H1 (cell line): ENCODE results near the gene RRH. TPM values are rescaled to one million over a fixed set of nuclear protein-coding genes. Genes with fewer than 3 reads are reported as not detected.

ENCODE experiments used
- ATF3 ChIP-seq: IDR thresholded peaks from 2 replicates; pipeline ENCODE4 v1.6.1; 2011; ENCODE audit warnings: low read depth, mild to moderate bottlenecking, low read length; ENCODE audit not compliant: insufficient read depth
- CTBP2 ChIP-seq: IDR thresholded peaks from 2 replicates; pipeline ENCODE4 v1.7.0; 2011; ENCODE audit warnings: borderline replicate concordance, mild to moderate bottlenecking, moderate library complexity, mixed read lengths, low read length; ENCODE audit not compliant: insufficient read depth, insufficient read length
- E2F6 ChIP-seq: IDR thresholded peaks from 2 replicates; pipeline ENCODE4 v1.6.1; 2012; ENCODE audit warnings: inconsistent platforms
- JUN ChIP-seq: IDR thresholded peaks from 2 replicates; pipeline ENCODE4 v1.6.1; 2011; ENCODE audit warnings: low read depth, mild to moderate bottlenecking, improper control_type of control experiment, low read length
- MAX ChIP-seq: IDR thresholded peaks from 2 replicates; pipeline ENCODE4 v1.6.1; 2012; ENCODE audit warnings: inconsistent platforms
- PHF8 ChIP-seq: fragments of 200-600 bp; sonication (generic); conservative IDR thresholded peaks from 2 replicates; pipeline ENCODE4 v1.7.1; 2012; ENCODE audit warnings: low read depth, mild to moderate bottlenecking, inconsistent platforms, low read length, moderate library complexity
- SP1 ChIP-seq: IDR thresholded peaks from 2 replicates; pipeline ENCODE4 v1.6.1; 2011; ENCODE audit warnings: low read depth, low read length
- TEAD4 ChIP-seq: IDR thresholded peaks from 2 replicates; pipeline ENCODE4 v1.6.1; 2012; ENCODE audit warnings: low read depth, low read length, inconsistent platforms, mixed read lengths
- polyA plus RNA-seq, 7 experiments: library from polyadenylated mRNA; depleted of rRNA in 3 of 7; stranded (reverse) in 5 of 7; unstranded in 2 of 7; fragments of >200 nt in 5 of 7; fragments of 200-250 nt in 2 of 7; gene quantifications; 1 replicate in 5 of 7; 2 replicates in 1 of 7; 4 replicates in 1 of 7; pipeline versions ENCODE4 v1.2.1 to v1.2.3, GENCODE V29; 2011 to 2013; ENCODE audit warnings: missing spikeins in 2 of 7, mixed read lengths in 2 of 7
- total RNA-seq: library from RNA; stranded (reverse); fragmentation: NEBNext Ultra II Directional; extraction: Animal tissue kit (Norgen Biotek cat#: 25700); gene quantifications from 2 replicates; pipeline ENCODE4 v1.2.1, GENCODE V29; 2021

RRH gene
- total and polyA plus RNA-seq, 2 of the 8 experiments (the other 6 are each of a cell fraction or from before 2014, with no cell fraction given), result 0.38 TPM; not detected in 1

GRCh38 chr4:109879081-109879480, 51.3 kb downstream of the RRH start (continued):
- no peak for TF ChIP-seq ATF3
- no peak for TF ChIP-seq MAX
- no peak for TF ChIP-seq PHF8
- TF ChIP-seq CTBP2, result no peak
- no peak for TF ChIP-seq SP1
- no peak for TF ChIP-seq E2F6
- no peak for TF ChIP-seq JUN
- no peak for TF ChIP-seq TEAD4
